ENCODE results near the gene LINC01488.

DNA sequence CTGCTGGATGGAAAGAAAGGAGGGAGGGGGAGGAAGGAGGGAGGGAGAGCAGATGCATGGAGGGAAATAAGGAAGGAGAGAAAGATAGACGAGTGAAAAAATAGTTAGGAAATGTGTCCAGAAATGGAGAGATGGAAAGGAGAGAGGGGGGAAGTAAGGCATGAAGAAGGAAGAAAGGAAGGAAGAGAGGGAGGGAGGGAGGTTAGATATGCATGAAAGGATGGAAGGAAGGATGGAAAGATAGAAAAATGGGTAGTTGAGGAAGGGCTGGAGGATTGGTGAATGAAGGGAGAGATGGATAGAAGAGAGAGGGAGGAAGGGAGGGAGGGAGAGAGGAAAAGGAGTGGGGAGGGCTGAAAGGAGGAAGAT is 19.6 kb downstream of the LINC01488 start:
- TF ChIP-seq, protein P1, sequence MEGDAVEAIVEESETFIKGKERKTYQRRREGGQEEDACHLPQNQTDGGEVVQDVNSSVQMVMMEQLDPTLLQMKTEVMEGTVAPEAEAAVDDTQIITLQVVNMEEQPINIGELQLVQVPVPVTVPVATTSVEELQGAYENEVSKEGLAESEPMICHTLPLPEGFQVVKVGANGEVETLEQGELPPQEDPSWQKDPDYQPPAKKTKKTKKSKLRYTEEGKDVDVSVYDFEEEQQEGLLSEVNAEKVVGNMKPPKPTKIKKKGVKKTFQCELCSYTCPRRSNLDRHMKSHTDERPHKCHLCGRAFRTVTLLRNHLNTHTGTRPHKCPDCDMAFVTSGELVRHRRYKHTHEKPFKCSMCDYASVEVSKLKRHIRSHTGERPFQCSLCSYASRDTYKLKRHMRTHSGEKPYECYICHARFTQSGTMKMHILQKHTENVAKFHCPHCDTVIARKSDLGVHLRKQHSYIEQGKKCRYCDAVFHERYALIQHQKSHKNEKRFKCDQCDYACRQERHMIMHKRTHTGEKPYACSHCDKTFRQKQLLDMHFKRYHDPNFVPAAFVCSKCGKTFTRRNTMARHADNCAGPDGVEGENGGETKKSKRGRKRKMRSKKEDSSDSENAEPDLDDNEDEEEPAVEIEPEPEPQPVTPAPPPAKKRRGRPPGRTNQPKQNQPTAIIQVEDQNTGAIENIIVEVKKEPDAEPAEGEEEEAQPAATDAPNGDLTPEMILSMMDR (conservative IDR thresholded peaks at IDR 0.05; ENCODE audit: low read depth in 2 of 2) = no peak
- TF ChIP-seq JUNB (IDR thresholded peaks at IDR 0.05; ENCODE audit: unreplicated experiment) (no peak), POLR2AphosphoS5 (IDR thresholded peaks at IDR 0.05; ENCODE audit: low read depth) (no peak), EZH2 (IDR thresholded peaks at IDR 0.05; ENCODE audit: low read depth, unreplicated experiment) (no peak), EZH2phosphoT487 (IDR thresholded peaks at IDR 0.05; ENCODE audit: unreplicated experiment) (no peak), ZNF331 (CRISPR knock-in tag; IDR thresholded peaks at IDR 0.05; ENCODE audit: low read depth) (no peak), ETS1 (IDR thresholded peaks at IDR 0.05) (no peak), CREB1 (CRISPR knock-in tag; IDR thresholded peaks at IDR 0.05; ENCODE audit: low read depth) (no peak), ZNF114 (CRISPR knock-in tag; IDR thresholded peaks at IDR 0.05) (no peak), NANOG (IDR thresholded peaks at IDR 0.05; ENCODE audit: borderline replicate concordance) (no peak), STAT1 (IDR thresholded peaks at IDR 0.05; ENCODE audit: unreplicated experiment) (no peak), ZNF462 (CRISPR knock-in tag; IDR thresholded peaks at IDR 0.05) (no peak)
- TF ChIP-seq, protein P2, sequence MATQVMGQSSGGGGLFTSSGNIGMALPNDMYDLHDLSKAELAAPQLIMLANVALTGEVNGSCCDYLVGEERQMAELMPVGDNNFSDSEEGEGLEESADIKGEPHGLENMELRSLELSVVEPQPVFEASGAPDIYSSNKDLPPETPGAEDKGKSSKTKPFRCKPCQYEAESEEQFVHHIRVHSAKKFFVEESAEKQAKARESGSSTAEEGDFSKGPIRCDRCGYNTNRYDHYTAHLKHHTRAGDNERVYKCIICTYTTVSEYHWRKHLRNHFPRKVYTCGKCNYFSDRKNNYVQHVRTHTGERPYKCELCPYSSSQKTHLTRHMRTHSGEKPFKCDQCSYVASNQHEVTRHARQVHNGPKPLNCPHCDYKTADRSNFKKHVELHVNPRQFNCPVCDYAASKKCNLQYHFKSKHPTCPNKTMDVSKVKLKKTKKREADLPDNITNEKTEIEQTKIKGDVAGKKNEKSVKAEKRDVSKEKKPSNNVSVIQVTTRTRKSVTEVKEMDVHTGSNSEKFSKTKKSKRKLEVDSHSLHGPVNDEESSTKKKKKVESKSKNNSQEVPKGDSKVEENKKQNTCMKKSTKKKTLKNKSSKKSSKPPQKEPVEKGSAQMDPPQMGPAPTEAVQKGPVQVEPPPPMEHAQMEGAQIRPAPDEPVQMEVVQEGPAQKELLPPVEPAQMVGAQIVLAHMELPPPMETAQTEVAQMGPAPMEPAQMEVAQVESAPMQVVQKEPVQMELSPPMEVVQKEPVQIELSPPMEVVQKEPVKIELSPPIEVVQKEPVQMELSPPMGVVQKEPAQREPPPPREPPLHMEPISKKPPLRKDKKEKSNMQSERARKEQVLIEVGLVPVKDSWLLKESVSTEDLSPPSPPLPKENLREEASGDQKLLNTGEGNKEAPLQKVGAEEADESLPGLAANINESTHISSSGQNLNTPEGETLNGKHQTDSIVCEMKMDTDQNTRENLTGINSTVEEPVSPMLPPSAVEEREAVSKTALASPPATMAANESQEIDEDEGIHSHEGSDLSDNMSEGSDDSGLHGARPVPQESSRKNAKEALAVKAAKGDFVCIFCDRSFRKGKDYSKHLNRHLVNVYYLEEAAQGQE (IDR thresholded peaks at IDR 0.05; ENCODE audit: unreplicated experiment) = no peak
